BJ (cell line): ENCODE measurements around the gene NEK7. TPM values are rescaled to one million over a fixed set of nuclear protein-coding genes. Genes with fewer than 3 reads are reported as not detected.

Experiments
- CTCF ChIA-PET: fragments of 350-600 bp; formaldehyde crosslinking; extraction: SDS; loops from one replicate; lab custom pipeline; 2021; ENCODE audit warnings: antibody characterized with exemption, inconsistent platforms; lab: Yijun Ruan, JAX
- POLR2A ChIA-PET: fragments of 300-600 bp; sonication (Branson Sonifier 250); formaldehyde crosslinking; extraction: SDS; loops from one replicate; lab custom pipeline; 2021; ENCODE audit warnings: antibody characterized with exemption; lab: Charles Lee
- DNase-seq: peaks from one replicate; pipeline ENCODE4 v3.0.0-alpha.2; 2011; ENCODE audit warnings: low read depth
- H3K27me3 ChIP-seq: 2 replicates; pipeline ENCODE4 v1.6.0; 2011; ENCODE audit warnings: low read length; ENCODE audit not compliant: control insufficient read depth, insufficient read depth
- H3K36me3 ChIP-seq: 2 replicates; pipeline ENCODE4 v1.5.1; 2011; ENCODE audit warnings: low read length; ENCODE audit not compliant: control insufficient read depth, insufficient read depth
- H3K4me3 ChIP-seq: 2 replicates; pipeline ENCODE4 v1.5.1; 2011; ENCODE audit warnings: low read depth, mild to moderate bottlenecking, control low read depth, low read length
- polyA plus RNA-seq: library from polyadenylated mRNA; depleted of rRNA; stranded (reverse); fragments of >200 nt; gene quantifications from 2 replicates; pipeline ENCODE4 v1.2.3, GENCODE V29; 2011
- TF ChIP-seq, protein P1 (sequence below): IDR thresholded peaks from 2 replicates; pipeline ENCODE4 v1.5.1; 2011; ENCODE audit warnings: low read depth, mild to moderate bottlenecking, control low read depth, inconsistent platforms, low read length, moderate library complexity; ENCODE audit not compliant: insufficient read depth

NEK7 gene
- polyA plus RNA-seq, 1 experiment = 428 TPM

DNA sequence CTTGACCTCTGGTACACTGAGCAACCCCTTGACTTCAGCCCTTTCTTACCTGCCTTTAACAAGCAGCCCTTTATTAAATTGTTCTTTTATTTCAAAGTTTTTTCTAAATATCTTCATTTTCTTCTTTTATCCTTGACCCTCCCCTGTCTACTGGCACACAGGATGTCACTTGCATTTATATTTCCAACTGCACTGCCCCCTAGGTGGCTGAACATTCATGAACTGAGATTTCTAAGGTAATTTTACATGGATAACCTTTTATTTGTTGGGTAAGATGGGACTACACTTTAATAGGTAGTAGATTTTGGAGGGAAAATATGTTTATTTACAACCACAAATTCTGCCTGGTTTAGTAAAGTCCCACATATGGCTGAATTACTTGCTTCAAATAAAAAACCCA, 193.7 kb downstream of the NEK7 start:
- Histone ChIP-seq H3K27me3 (no peaks in the 10 kb centered on the region), H3K36me3 (no peaks in the 10 kb centered on the region), H3K4me3 (no peak overlapping the region)
- DNase-seq = no peak
- TF ChIP-seq, protein P1, sequence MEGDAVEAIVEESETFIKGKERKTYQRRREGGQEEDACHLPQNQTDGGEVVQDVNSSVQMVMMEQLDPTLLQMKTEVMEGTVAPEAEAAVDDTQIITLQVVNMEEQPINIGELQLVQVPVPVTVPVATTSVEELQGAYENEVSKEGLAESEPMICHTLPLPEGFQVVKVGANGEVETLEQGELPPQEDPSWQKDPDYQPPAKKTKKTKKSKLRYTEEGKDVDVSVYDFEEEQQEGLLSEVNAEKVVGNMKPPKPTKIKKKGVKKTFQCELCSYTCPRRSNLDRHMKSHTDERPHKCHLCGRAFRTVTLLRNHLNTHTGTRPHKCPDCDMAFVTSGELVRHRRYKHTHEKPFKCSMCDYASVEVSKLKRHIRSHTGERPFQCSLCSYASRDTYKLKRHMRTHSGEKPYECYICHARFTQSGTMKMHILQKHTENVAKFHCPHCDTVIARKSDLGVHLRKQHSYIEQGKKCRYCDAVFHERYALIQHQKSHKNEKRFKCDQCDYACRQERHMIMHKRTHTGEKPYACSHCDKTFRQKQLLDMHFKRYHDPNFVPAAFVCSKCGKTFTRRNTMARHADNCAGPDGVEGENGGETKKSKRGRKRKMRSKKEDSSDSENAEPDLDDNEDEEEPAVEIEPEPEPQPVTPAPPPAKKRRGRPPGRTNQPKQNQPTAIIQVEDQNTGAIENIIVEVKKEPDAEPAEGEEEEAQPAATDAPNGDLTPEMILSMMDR = no peak
- ChIA-PET CTCF (no interaction called here), POLR2A (no interaction called here)

DNA sequence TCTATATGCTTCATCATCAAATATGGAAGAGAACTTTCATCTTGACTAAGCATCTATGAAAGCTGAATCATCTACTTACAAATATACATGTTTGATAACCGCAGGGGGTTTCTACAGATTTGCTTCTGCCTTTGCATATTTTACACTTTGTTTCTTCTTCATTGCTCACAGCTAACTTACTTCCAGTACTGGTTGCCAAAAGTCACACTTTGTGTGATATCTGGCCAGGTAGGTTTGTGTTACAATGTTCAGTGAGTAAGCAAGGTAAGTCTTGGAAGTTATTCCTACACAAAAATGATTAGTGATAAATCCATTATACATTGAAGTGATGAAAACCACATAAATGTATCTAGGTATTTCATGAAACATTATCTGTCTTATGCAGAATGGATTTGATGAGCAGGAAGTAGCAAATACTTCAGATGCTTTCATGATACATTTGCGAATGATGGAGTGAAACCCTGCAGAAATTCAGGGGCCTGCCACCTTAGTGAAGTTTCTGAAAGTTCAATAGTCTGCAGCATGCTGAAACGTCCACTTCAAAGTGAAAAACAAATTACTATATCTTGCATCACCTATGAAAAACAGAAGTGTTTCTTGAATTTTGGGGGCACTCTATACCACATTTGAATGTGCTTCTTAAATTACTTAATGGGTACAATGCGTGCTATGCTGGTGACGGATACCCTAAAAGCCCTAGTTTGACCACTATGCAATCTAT, 196.3 kb downstream of the NEK7 start:
- Histone ChIP-seq H3K36me3 (no peaks in the 10 kb centered on the region), H3K4me3 (no peak overlapping the region), H3K27me3 (no peaks in the 10 kb centered on the region)
- TF ChIP-seq, protein P1 = no peak
- ChIA-PET CTCF (no interaction called here), POLR2A (no interaction called here)
- no peak for DNase-seq

DNA sequence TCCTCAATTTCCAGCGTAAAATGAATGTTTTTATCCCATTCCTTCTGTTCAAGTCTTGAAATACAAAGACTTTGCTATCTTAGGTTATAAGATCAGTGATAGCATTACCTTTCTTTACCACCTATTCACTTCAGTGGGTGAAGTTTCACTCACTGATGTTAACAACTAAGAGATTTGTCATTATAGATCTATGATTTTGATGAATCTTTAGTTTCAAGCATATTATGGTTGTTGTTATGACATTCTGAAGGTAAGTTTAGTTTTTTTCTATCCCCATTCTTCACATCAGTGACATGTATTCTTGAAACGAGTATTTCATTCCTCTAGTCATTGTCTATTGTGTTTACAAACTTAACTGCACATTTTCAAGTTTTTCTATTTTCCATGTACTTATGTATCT, 201.1 kb downstream of the NEK7 start:
- CTCF ChIA-PET = interaction anchor here (1.3 kb wide), 1 partner anchor 10 kb away, joined by 4 read pairs; no protein-coding TSS in a partner anchor

DNA sequence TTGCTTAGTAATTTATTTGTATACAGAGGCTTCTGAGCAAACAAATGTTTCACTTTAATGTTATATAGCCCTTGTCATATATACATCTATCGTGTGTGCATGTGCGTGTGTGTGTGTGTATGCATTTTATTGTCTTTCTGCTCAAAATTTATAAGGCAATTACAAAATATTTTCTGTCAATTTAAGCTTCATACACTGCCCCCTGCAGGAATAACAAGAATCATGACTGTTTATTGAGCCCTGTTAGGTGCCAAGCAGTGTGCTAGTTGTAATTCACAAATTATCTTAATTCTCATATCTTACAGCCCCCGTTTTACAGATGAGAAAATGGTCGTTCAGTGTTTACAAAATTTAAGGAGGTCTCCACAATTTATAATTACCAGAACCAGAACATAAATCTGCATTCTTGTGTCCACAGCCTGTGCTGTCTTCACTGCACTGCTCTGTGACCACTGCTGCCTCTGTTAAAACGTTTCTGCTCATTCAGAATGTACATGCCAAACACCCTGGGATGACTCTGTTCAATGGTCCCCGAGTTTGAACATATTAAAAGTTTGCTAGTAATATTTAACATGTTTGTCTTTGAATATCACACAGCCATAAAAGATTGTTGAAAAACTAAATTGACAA, 202.3 kb downstream of the NEK7 start:
- Histone ChIP-seq H3K36me3 (no peaks in the 10 kb centered on the region), H3K27me3 (no peaks in the 10 kb centered on the region), H3K4me3 (no peak overlapping the region)
- TF ChIP-seq, protein P1 = no peak
- CTCF ChIA-PET = interaction anchor here (1.3 kb wide), 1 partner anchor 12 kb away, joined by 4 read pairs; no protein-coding TSS in a partner anchor
- no peak for DNase-seq
- POLR2A ChIA-PET = no interaction called here

More for the DNA sequence above, 201.1 kb downstream of the NEK7 start:
- Histone ChIP-seq H3K36me3 (no peaks in the 10 kb centered on the region), H3K27me3 (no peaks in the 10 kb centered on the region), H3K4me3 (no peak overlapping the region)
- POLR2A ChIA-PET = no interaction called here
- TF ChIP-seq, protein P1 = no peak
- no peak for DNase-seq

DNA sequence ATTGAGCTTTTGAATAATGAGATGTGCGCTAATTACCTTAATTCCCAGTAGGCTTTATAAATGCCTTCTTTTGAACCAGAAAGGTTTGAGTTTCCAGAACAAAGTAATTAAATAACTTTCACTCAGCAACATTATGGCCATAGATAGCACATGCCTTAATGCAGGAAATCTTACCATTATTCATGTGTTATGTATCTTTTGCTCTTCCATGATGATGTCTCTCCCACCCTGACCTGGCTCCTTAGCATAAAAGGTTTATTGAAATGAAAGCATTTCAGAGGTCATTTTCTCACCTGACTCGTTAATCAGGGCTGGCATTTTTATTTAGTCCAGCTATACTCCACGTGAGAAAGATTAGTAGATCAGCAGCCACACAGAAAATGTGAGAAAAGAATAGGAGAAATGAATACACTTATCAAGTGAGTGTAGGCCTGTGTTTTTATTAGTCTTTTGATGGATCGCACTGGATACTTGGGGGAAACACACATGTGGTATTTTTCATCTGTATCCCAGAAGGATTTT, 203.5 kb downstream of the NEK7 start:
- TF ChIP-seq, protein P1 = no peak
- POLR2A ChIA-PET = no interaction called here
- Histone ChIP-seq H3K27me3 (no peaks in the 10 kb centered on the region), H3K4me3 (no peak overlapping the region), H3K36me3 (no peaks in the 10 kb centered on the region)
- no peak for DNase-seq
- CTCF ChIA-PET = interaction anchor here (1.1 kb wide), 1 partner anchor 13 kb away, joined by 4 read pairs; no protein-coding TSS in a partner anchor
